RWPE2 (cell line): ENCODE data around the gene LBHD1.

Source experiments
- ATAC-seq: fragments of 200-7000 bp; cut with Tn5 transposase; 3 replicates; pipeline ENCODE4 v1.9.1; 2021; ENCODE audit warnings: low read depth
- DNase-seq: peaks from one replicate; pipeline ENCODE4 v3.0.0-alpha.2; 2020; ENCODE audit warnings: low spot score
- H3K27ac ChIP-seq: fragments of 450-650 bp; 2 replicates; pipeline ENCODE4 v1.5.1; 2017; ENCODE audit warnings: mild to moderate bottlenecking; ENCODE audit not compliant: poor library complexity, severe bottlenecking
- H3K27me3 ChIP-seq: fragments of 250-450 bp; sonication (Bioruptor Pico); 2 replicates; pipeline ENCODE4 v1.5.1; 2021; ENCODE audit warnings: mild to moderate bottlenecking, moderate library complexity; ENCODE audit not compliant: insufficient read depth, poor library complexity, severe bottlenecking
- H3K36me3 ChIP-seq: fragments of 250-450 bp; sonication (Bioruptor Pico); 2 replicates; pipeline ENCODE4 v1.5.1; 2020; ENCODE audit warnings: low read depth, mild to moderate bottlenecking, moderate library complexity
- H3K4me1 ChIP-seq: fragments of 250-450 bp; sonication (Bioruptor Pico); 2 replicates; pipeline ENCODE4 v1.5.1; 2021; ENCODE audit warnings: mild to moderate bottlenecking, moderate library complexity; ENCODE audit not compliant: insufficient read depth, poor library complexity, severe bottlenecking
- H3K4me3 ChIP-seq: fragments of 250-450 bp; sonication (Bioruptor Pico); 2 replicates; pipeline ENCODE4 v1.5.1; 2021; ENCODE audit warnings: mild to moderate bottlenecking, moderate library complexity; ENCODE audit not compliant: severe bottlenecking
- H3K9me3 ChIP-seq: fragments of 250-450 bp; sonication (Bioruptor Pico); 2 replicates; pipeline ENCODE4 v1.5.1; 2021; ENCODE audit warnings: mild to moderate bottlenecking, moderate library complexity; ENCODE audit not compliant: severe bottlenecking
- CTCF ChIP-seq: fragments of 450-650 bp; IDR thresholded peaks from one replicate; pipeline ENCODE4 v1.5.1; 2017; ENCODE audit warnings: mild to moderate bottlenecking, moderate library complexity; ENCODE audit not compliant: poor library complexity, severe bottlenecking

Gene LBHD1

GRCh38 chr11:62644220-62644619 lies 27.8 kb downstream of the LBHD1 start:
- TF ChIP-seq CTCF = no peak
- Histone ChIP-seq H3K27ac (no peak overlapping the region), H3K27me3 (no peaks in the 10 kb centered on the region), H3K4me1 (no peaks in the 10 kb centered on the region), H3K4me3 (no peak overlapping the region), H3K9me3 (no peaks in the 10 kb centered on the region), H3K36me3 (peaks cover 48% of the 10 kb centered on the region)
- DNase-seq = no peak
- ATAC-seq = no peak

- ATAC-seq (no peak), DNase-seq (no peak)
- H3K9me3 ChIP-seq = no peaks in the 10 kb centered on the region
- no peak overlapping the region for H3K4me3 ChIP-seq
- H3K4me1 ChIP-seq = no peaks in the 10 kb centered on the region
- H3K27me3 ChIP-seq = no peaks in the 10 kb centered on the region
- no peak overlapping the region for H3K27ac ChIP-seq
- peaks cover 100% of the 10 kb centered on the region for H3K36me3 ChIP-seq
- no peak for TF ChIP-seq CTCF
Observed at GRCh38 chr11:62632492-62632891, 39.6 kb downstream of the LBHD1 start.

GRCh38 chr11:62627713-62628112 lies 44.4 kb downstream of the LBHD1 start:
- no peak overlapping the region for H3K27ac ChIP-seq
- TF ChIP-seq CTCF = peak; percentile 16
- no peak overlapping the region for H3K4me3 ChIP-seq
- H3K36me3 ChIP-seq = peaks cover 72% of the 10 kb centered on the region
- DNase-seq (no peak), ATAC-seq (peak; percentile 48; the same call in 2 of the 3 replicates)
- H3K4me1 ChIP-seq = no peaks in the 10 kb centered on the region
- no peaks in the 10 kb centered on the region for H3K9me3 ChIP-seq
- no peaks in the 10 kb centered on the region for H3K27me3 ChIP-seq

GRCh38 chr11:62622476-62623089 lies 49.5 kb downstream of the LBHD1 start:
- peaks cover 26% of the 10 kb centered on the region for H3K36me3 ChIP-seq
- H3K4me1 ChIP-seq = peaks cover 16% of the 10 kb centered on the region
- ATAC-seq (no peak), DNase-seq (no peak)
- no peaks in the 10 kb centered on the region for H3K9me3 ChIP-seq
- no peak for TF ChIP-seq CTCF
- no peak overlapping the region for H3K4me3 ChIP-seq
- peak overlapping the region; percentile 84 for H3K27ac ChIP-seq
- H3K27me3 ChIP-seq = no peaks in the 10 kb centered on the region
